HG03108 (cell line): ENCODE results near the gene RNF111.
"Not testable (repeated sequence)": the region's sequence is repeated elsewhere in the genome, so short reads cannot be mapped to it uniquely, and the experiment has no call there.

Source experiments
- ATAC-seq: cut with Tn5 transposase; IDR thresholded peaks from one replicate; pipeline ENCODE4 v1.9.1; 2021; ENCODE audit warnings: moderate library complexity; ENCODE audit not compliant: unreplicated experiment

RNF111 gene

DNA sequence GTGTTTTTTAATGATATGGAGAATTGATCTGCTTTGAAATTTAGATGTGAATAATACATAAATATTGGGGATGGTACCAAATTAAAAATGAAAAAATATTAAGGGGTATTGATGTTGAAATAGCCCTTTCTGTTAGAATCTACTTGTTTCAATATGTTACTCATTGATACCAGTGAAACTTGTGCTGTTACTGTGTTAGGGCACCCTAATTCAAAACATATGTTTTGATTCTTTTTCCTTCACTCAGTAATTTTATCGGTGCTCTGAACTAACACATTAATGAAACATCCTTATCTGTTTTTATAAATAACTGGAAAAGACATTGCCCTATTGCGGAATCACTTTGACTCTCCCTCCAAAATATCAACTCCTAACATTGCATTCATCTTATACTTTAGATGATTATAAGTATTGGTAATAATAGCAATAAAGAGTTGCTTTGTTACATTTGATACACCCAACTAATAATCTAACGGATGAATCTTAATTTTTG lies 65.5 kb downstream of the RNF111 start:
- no peak for ATAC-seq

DNA sequence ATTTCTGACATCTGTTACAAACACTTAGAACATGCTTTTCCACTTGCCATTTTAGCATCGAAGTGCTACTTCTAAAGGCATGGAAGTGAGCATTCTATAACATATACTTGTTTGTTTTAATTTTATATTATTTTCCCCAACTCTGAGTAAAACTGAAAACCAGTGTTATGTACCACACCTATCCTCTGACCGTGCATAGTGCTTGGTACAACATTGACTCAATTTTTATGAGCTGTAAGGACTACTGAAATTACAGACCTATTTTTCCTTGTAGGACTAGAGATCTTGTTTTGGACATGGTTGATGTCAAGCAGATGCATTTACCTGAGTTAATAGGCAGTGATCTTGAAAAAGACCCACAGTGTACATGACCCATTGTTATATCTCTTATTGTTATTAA lies 66.0 kb downstream of the RNF111 start:
- no peak for ATAC-seq

DNA sequence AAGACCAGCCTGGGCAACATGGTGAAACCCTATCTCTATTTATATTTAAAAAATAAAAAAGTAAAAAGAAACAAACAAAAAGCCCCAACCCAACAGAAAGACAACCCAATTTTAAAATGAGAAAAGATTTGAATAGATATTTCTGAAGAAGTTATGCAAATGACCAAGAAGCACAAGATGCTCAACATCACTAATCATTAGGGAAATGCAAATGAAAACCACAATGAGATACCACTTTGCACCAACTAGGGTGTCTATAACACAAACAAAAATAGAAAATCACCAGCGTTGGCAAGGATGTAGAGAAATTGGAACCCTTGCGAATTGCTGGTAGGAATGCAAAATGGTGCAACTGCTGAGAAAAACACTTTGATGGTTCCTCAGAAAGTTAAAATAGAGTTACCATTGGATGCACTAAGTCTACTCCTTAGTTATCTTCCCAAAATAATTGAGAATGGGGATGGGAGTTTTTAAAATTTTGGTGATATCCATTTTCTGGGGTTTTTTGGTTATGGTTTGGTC lies 71.7 kb downstream of the RNF111 start:
- no peak for ATAC-seq

DNA sequence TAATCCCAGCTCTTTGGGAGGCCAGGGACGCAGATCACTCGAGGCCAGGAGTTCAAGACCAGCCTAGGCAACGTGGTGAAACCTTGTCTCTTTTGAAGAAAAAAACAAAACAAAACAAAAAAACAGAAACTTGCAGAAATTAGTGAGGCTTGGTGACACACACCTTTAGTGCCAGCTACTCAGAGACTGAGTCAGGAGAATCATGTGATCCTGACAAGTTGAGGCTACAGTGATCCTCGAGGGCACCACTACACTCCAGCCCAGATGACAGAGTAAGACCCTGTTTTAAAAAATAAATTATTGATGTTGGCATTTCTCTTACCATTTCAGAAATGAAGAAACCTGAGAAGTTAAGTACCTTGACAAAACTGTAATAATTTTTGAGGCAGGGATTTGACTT lies 72.9 kb downstream of the RNF111 start:
- no peak for ATAC-seq

- no peak for ATAC-seq
Observed at GRCh38 chr15:59063042-59063441, 75.6 kb downstream of the RNF111 start.

DNA sequence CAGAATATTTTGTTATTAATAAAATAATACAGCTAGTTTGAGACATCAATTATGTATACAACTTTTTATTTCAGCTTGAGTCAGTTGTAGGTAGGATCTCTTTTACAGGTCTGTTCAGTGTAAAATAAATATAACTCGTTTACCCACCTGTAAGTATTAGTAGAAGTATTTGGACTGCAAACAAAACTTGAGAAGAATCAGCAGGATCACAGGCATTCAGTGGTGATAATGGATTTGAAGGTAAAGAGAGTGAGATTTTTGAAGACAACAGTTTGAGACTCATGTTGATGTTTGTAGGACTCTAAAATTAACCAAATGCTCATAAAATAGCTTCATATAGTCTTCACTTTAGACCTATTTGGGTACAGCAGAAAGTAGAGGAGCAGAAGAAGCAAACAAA lies 82.0 kb downstream of the RNF111 start:
- ATAC-seq: no peak

GRCh38 chr15:59074607-59075006 lies 87.1 kb downstream of the RNF111 start:
- no peak for ATAC-seq

GRCh38 chr15:59087731-59088130 lies 100.3 kb downstream of the RNF111 start:
- no peak for ATAC-seq

- no peak for ATAC-seq
Observed at GRCh38 chr15:59094077-59094476, 106.6 kb downstream of the RNF111 start.

GRCh38 chr15:59096429-59096828 lies 109.0 kb downstream of the RNF111 start:
- no peak for ATAC-seq

DNA sequence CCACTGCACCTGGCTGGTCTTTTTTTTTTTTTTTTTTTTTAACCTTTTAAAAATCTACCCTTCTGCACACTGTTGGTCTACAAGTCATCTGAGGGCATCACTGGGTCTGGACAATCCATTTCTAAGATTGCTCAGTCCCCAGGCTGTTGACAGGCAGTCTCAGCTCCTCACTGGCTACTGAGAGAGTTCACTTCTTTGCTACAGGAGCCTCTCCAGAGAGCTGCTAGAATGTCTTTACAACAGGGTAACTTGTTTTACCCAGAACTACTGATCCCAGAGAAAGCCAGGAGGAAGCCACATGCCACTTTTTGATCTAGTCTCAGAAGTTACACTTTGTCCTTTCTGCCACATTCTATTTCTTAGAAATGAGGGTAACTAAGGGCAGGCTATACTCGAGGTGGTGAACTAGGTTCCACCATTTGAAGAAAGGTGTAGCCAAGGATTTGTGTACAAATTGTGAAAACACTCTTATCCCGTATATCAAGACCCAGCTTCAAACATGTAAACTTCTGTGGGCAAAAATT lies 111.8 kb downstream of the RNF111 start:
- ATAC-seq: no peak

GRCh38 chr15:59104602-59104911 lies 117.1 kb downstream of the RNF111 start:
- no peak for ATAC-seq

- ATAC-seq: peak; percentile 98
Observed at GRCh38 chr15:59104912-59105732, 117.7 kb downstream of the RNF111 start, which contains the start of gene CCNB2. CCNB2 (plus strand) TSS chr15:59105146; CDS start chr15:59105269, 123 bp downstream.

DNA sequence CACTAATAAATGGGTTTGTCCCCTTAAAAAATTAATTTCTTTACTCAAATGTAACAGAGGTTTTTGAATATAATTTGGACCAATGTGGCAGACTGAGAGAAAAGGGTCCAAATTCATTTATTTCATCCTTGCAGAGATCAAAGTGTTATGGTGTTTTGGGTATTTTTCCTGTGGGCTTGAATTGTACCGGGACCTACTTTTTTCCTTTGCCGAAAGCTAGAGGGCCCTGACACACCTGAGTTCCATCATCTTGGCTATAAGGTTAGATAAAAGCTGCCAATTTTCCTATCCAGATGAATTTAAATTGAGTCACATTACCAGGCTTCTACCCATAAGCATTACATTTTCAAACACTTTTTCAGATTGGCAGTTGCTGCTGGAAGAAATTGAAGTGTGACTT lies 118.4 kb downstream of the RNF111 start:
- ATAC-seq: no peak

DNA sequence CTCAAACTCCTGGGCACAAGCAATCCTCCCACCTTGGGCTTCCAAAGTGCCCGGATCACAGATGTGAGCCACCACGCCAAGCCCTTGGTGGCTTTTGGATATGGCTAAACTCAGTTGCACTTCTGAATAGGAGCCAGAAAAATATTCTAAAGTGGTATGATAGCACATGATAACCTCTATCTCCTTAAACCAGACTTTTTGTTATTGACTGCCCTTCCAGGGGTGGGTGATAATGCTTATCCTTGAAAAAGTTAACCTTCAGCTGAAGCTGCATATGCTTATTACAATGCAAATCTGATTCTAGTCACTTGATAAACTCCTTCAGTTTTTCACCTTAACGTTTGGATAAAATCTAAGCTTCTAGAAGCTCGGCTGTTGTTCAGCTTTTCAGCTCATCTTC lies 123.8 kb downstream of the RNF111 start:
- no peak for ATAC-seq

GRCh38 chr15:59115047-59115446 lies 127.6 kb downstream of the RNF111 start:
- no peak for ATAC-seq

DNA sequence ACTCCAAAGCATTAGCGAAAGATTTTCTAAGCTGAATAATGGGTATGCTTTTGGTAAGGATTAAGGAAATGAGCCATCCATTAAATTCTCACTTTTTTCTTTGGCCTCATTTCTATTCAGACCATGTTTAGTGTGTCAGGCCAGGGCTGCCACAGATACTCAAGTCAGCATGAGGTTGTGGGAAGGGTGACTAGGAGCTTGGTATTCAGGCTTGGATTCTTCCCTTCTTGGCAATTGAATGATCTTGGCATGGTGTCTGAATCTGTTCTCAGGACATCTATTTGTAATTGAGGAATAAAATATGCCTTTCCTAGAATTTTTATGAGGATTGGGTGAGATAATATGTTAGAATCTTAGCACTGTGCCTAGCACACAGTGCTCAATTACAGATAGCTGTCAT lies 128.7 kb downstream of the RNF111 start:
- no peak for ATAC-seq

DNA sequence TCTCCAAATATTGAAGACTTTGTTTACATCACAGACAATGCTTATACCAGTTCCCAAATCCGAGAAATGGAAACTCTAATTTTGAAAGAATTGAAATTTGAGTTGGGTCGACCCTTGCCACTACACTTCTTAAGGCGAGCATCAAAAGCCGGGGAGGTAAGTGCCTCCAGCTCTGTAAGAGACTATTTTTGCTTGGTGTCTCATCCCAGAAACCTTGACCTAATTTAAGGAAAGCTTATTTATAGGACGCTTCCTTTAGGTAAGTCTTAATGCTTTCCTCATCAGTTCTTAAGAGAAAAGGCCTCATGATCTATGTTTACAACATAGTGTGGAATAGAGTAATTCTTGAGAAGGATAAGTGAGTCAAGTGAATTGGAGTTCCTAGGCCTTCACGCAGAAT lies 129.3 kb downstream of the RNF111 start:
- no peak for ATAC-seq

- ATAC-seq: no peak
Observed at GRCh38 chr15:59119625-59120024, 132.2 kb downstream of the RNF111 start.

- ATAC-seq: no peak
Observed at GRCh38 chr15:59120937-59121336, 133.5 kb downstream of the RNF111 start.

DNA sequence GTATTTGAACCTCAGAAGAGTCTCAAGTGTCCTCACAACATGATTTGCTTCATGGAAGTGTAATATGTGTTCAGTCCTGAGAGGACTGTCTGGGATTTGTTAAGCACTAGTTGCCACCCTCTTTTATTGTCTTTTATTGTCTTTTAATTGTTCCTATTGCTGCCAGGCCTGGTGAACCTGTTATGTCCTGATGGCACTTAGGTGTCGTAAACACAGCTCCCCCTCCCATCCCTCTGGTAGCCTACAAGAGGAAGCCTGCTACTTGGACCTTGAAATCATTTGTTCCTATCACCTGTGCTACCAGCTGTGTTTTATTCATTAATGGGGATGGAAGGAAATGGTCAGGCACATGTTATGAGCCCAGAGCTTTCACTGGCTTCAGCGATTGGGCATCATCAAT lies 136.8 kb downstream of the RNF111 start:
- ATAC-seq: no peak

- not testable (repeated sequence) for ATAC-seq
Observed at GRCh38 chr15:59125683-59126082, 138.2 kb downstream of the RNF111 start.
